NOMO-1 treated with DMSO at 0.1 percent for 48 hours (cell line): ENCODE results near the gene BRD8.
A peak's percentile ranks its signal among the peaks of the same experiment; 100 is the strongest.
"Not testable (repeated sequence)": the region's sequence is repeated elsewhere in the genome, so short reads cannot be mapped to it uniquely, and the experiment has no call there.

Experiments used
- DNase-seq: peaks from one replicate; lab custom pipeline; 2025; ENCODE audit not compliant: unreplicated experiment; lab: John Stamatoyannopoulos, UW

Gene BRD8

GRCh38 chr5:138159666-138160065, 18.8 kb downstream of the BRD8 start:
- DNase-seq = no peak

- DNase-seq = no peak
Observed at GRCh38 chr5:138157626-138158025, 20.8 kb downstream of the BRD8 start.

- not testable (repeated sequence) for DNase-seq
Observed at GRCh38 chr5:138155977-138156376, 22.5 kb downstream of the BRD8 start.

- DNase-seq = no peak
Observed at GRCh38 chr5:138149530-138149929, 28.9 kb downstream of the BRD8 start.

GRCh38 chr5:138148811-138149210, 29.6 kb downstream of the BRD8 start:
- DNase-seq = no peak

- DNase-seq = not testable (repeated sequence)
Observed at GRCh38 chr5:138143578-138143977, 34.9 kb downstream of the BRD8 start.

- no peak for DNase-seq
Observed at GRCh38 chr5:138141734-138142133, 36.7 kb downstream of the BRD8 start.

- DNase-seq = no peak
Observed at GRCh38 chr5:138140268-138140667, 38.2 kb downstream of the BRD8 start.

- peak; percentile 60 for DNase-seq
Observed at GRCh38 chr5:138139781-138140090, 38.7 kb downstream of the BRD8 start.

GRCh38 chr5:138138949-138139780, 39.3 kb downstream of the BRD8 start, which contains the start of gene NME5:
Gene NME5 (minus strand): TSS chr5:138139428. CDS start chr5:138138780, 648 bp downstream.
- DNase-seq = no peak

GRCh38 chr5:138132543-138132942, 45.9 kb downstream of the BRD8 start:
- no peak for DNase-seq

GRCh38 chr5:138129347-138129746, 49.1 kb downstream of the BRD8 start:
- no peak for DNase-seq

- no peak for DNase-seq
Observed at GRCh38 chr5:138128334-138128733, 50.1 kb downstream of the BRD8 start.

- no peak for DNase-seq
Observed at GRCh38 chr5:138115254-138115653, 63.2 kb downstream of the BRD8 start.

GRCh38 chr5:138111937-138112336, 66.5 kb downstream of the BRD8 start:
- no peak for DNase-seq

GRCh38 chr5:138111181-138111580, 67.2 kb downstream of the BRD8 start:
- DNase-seq = no peak

- DNase-seq = no peak
Observed at GRCh38 chr5:138110266-138110963, 68.0 kb downstream of the BRD8 start.

GRCh38 chr5:138109463-138110265, 68.8 kb downstream of the BRD8 start:
- no peak for DNase-seq

- DNase-seq = no peak
Observed at GRCh38 chr5:138107213-138107612, 71.2 kb downstream of the BRD8 start.

- no peak for DNase-seq
Observed at GRCh38 chr5:138105709-138106108, 72.7 kb downstream of the BRD8 start.

GRCh38 chr5:138103319-138103637, 75.2 kb downstream of the BRD8 start:
- DNase-seq = no peak
